Left ventricle myocardium inferior (tissue), 1 donor: Measurements from ENCODE around the gene TREML4. TPM values are rescaled to one million over a fixed set of nuclear protein-coding genes. Genes with fewer than 3 reads are reported as not detected.

Source experiments
- DNase-seq: peaks from one replicate; pipeline ENCODE4 v3.0.0-alpha.2; 2020
- H3K27ac ChIP-seq: fragments of 200-600 bp; replicated peaks from 2 replicates; pipeline ENCODE4 v1.8.0; 2021
- H3K27me3 ChIP-seq: fragments of 200-600 bp; 2 replicates; pipeline ENCODE4 v1.8.0; 2021; ENCODE audit warnings: low read depth
- H3K36me3 ChIP-seq: fragments of 200-600 bp; 2 replicates; pipeline ENCODE4 v1.8.0; 2021
- H3K4me1 ChIP-seq: fragments of 200-600 bp; 2 replicates; pipeline ENCODE4 v1.8.0; 2021
- H3K4me3 ChIP-seq: fragments of 200-600 bp; 2 replicates; pipeline ENCODE4 v1.8.0; 2021; ENCODE audit warnings: mild to moderate bottlenecking, moderate library complexity
- H3K9me3 ChIP-seq: fragments of 200-600 bp; replicated peaks from 2 replicates; pipeline ENCODE4 v1.8.0; 2021
- CTCF ChIP-seq: fragments of 200-600 bp; IDR thresholded peaks from 2 replicates; pipeline ENCODE4 v1.8.0; 2021; ENCODE audit warnings: antibody characterized with exemption, mild to moderate bottlenecking, borderline replicate concordance
- intact Hi-C: fragments of 100-400 bp; cut with micrococcal nuclease; formaldehyde crosslinking; loops from one replicate; pipeline ENCODE4 v1.11.0; 2022
- total RNA-seq: library from RNA; stranded (reverse); fragmentation: NEBNext Ultra II Directional; extraction: Animal tissue kit (Norgen Biotek cat#: 25700); gene quantifications from one replicate; pipeline ENCODE4 v1.2.1, GENCODE V29; 2021
- donor health status: DM: no; HTN: yes; CAD: no; lungs with severe emphysema.

TREML4 gene
- total RNA-seq, 1 donor from 2014 or later = not detected

GRCh38 chr6:41268478-41268877 is 40.3 kb downstream of the TREML4 start:
- Histone ChIP-seq H3K36me3 (no peaks in the 10 kb centered on the region), H3K4me3 (no peak overlapping the region), H3K27ac (no peak overlapping the region), H3K4me1 (no peaks in the 10 kb centered on the region), H3K9me3 (peaks cover 13% of the 10 kb centered on the region), H3K27me3 (peaks cover 14% of the 10 kb centered on the region)
- no peak for TF ChIP-seq CTCF
- DNase-seq = no peak
- intact Hi-C loops = no loop called here

GRCh38 chr6:41269166-41269565 is 41.0 kb downstream of the TREML4 start:
- Histone ChIP-seq H3K9me3 (peaks cover 6% of the 10 kb centered on the region), H3K27ac (no peak overlapping the region), H3K27me3 (peaks cover 21% of the 10 kb centered on the region), H3K36me3 (no peaks in the 10 kb centered on the region), H3K4me1 (no peaks in the 10 kb centered on the region), H3K4me3 (no peak overlapping the region)
- no peak for TF ChIP-seq CTCF
- DNase-seq = no peak
- intact Hi-C loops = no loop called here

GRCh38 chr6:41269716-41270115 is 41.6 kb downstream of the TREML4 start:
- Histone ChIP-seq H3K27me3 (peaks cover 27% of the 10 kb centered on the region), H3K27ac (no peak overlapping the region), H3K9me3 (peaks cover 4% of the 10 kb centered on the region), H3K4me1 (no peaks in the 10 kb centered on the region), H3K36me3 (no peaks in the 10 kb centered on the region), H3K4me3 (no peak overlapping the region)
- no peak for TF ChIP-seq CTCF
- DNase-seq = no peak
- intact Hi-C loops = no loop called here

- no peak for TF ChIP-seq CTCF
- H3K27ac ChIP-seq = no peak overlapping the region
- intact Hi-C loops = no loop called here
- H3K9me3 ChIP-seq = no peaks in the 10 kb centered on the region
- peak; percentile 36 for DNase-seq
- peaks cover 49% of the 10 kb centered on the region for H3K27me3 ChIP-seq
- no peaks in the 10 kb centered on the region for H3K36me3 ChIP-seq
- H3K4me1 ChIP-seq = no peaks in the 10 kb centered on the region
- H3K4me3 ChIP-seq = no peak overlapping the region
These were observed 43.8 kb downstream of the TREML4 start for GRCh38 chr6:41271901-41272395.

- no peak for DNase-seq
- intact Hi-C loops = no loop called here
- no peaks in the 10 kb centered on the region for H3K9me3 ChIP-seq
- TF ChIP-seq CTCF = no peak
- H3K27me3 ChIP-seq = peaks cover 55% of the 10 kb centered on the region
- no peak overlapping the region for H3K4me3 ChIP-seq
- H3K4me1 ChIP-seq = no peaks in the 10 kb centered on the region
- H3K36me3 ChIP-seq = no peaks in the 10 kb centered on the region
- H3K27ac ChIP-seq = no peak overlapping the region
These were observed 44.6 kb downstream of the TREML4 start for GRCh38 chr6:41272591-41273240.
